GM21447 (cell line): ENCODE measurements around the gene LGALS12.
"Not testable (repeated sequence)": the region's sequence is repeated elsewhere in the genome, so short reads cannot be mapped to it uniquely, and the experiment has no call there.

Experiments
- ATAC-seq: cut with Tn5 transposase; IDR thresholded peaks from one replicate; pipeline ENCODE4 v1.9.1; 2021; ENCODE audit not compliant: unreplicated experiment

The LGALS12 gene

DNA sequence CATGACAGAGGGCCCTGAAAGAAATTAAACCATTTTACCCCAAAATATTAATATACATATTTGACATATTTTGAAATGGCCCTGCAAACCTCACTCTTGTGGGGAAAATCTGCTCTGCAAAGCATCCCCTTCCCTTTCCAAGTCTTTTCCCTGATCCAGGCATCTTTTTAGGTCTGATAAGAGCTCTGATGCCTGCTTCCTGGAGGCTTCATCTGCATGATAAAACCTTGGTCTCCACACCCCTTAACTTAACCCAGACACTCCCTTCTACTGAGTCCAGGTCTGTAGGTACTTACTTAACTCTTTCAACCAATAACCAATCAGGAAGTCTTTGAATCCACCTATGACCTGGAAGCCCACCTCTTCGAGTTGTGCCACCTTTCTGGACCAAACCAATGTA, 1.8 kb upstream of the LGALS12 start:
- no peak for ATAC-seq

DNA sequence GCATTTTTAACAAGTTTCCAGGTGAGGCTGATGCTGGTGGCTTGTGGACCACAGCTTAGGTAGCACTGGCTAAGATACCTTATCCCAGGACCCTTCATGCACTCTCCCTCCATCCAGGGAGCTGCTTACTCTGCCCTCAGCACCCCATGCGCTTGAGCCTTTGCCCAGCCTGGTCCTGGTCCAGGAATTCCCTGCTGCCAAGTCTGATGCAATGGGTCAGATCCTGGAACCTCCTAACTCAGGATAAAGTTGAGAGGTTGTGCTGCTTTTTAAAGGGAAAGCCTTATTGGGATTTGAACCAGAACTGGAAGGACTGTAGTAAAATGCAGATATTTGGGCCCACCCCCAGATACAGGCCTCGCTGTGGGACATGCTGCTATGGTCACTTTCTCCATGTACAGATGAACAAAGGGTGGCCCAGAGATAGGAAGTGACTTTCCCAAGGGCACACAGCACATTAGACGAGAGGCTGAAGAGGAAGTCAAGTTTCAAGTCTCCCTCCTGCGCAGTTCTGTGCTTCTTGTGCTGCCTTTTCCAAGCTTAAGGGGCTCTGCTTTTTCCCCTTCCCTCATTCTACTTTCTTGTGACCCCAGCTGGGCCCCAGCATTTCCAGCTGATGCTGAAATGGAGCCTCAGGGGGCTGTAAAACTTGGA, 824 bp upstream of the LGALS12 start:
- no peak for ATAC-seq

DNA sequence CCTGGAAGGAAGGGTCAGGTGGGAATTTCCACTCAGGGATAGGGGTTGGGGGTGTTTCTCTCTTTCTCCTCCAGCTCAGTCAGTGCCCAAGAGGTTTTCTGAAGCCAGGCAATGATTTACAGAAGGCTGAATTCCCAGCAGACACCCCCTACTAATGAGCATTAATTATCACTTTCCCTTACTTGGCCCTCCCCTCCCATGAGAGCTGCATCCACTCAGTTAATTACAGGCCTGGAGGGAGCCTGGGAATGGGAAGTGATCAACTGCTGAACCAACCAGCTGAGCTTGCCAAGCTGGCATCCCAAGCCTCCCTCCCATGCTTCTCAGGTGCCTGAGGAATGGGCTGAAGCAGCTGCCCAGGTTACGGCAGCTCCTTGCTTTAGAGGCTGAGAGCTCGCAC, 992 bp downstream of the LGALS12 start:
- ATAC-seq = no peak

DNA sequence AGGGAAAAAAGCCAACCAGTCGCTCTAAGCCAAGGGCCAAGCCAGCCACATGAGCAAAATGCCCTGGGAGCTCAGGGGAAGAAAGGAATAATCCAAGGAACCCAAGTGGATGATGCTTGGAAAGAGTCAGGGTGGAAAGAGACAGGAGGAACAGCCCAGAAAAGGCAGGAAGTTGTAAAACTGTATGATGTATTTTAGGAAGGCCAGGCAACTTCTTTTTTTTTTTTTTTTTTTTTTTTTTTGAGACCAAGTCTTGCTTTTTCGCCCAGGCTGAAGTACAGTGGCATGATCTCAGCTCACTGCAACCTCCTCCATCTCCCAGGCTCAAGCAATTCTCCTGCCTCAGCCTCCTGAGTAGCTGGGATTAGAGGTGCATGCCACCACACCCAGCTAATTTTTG, 1.6 kb downstream of the LGALS12 start:
- ATAC-seq = no peak

DNA sequence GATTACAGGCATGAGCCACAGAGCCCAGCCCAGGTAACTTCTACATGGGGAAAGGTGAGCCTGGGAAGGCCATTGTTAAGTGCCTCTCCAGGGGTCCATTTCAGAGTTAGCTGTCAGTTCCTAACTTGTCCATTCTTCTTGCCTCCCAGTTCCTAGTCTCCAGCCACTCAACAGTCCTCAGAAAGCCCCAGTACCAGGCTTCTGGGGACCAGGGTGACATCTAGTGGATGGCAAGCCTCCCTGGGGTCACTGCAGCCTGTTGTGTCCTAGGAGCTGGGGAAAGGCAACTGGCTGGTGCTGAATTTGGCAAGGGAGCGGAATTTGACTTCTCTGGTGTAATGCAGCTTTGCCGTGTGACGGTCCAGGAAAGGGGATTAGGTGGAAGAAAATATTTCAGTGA, 2.1 kb downstream of the LGALS12 start:
- no peak for ATAC-seq

DNA sequence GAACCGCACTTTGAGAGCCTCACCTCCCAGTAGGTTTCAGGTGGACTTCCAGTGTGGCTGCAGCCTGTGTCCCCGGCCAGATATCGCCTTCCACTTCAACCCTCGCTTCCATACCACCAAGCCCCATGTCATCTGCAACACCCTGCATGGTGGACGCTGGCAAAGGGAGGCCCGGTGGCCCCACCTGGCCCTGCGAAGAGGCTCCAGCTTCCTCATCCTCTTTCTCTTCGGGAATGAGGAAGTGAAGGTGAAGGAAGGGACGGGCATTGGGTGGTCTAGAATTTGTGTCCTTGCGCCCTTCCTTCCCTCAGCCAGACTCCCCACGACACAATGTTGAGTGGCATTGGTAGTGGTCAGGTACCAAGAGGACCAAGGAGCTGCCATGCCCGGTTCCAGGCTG, 2.9 kb downstream of the LGALS12 start:
- no peak for ATAC-seq

DNA sequence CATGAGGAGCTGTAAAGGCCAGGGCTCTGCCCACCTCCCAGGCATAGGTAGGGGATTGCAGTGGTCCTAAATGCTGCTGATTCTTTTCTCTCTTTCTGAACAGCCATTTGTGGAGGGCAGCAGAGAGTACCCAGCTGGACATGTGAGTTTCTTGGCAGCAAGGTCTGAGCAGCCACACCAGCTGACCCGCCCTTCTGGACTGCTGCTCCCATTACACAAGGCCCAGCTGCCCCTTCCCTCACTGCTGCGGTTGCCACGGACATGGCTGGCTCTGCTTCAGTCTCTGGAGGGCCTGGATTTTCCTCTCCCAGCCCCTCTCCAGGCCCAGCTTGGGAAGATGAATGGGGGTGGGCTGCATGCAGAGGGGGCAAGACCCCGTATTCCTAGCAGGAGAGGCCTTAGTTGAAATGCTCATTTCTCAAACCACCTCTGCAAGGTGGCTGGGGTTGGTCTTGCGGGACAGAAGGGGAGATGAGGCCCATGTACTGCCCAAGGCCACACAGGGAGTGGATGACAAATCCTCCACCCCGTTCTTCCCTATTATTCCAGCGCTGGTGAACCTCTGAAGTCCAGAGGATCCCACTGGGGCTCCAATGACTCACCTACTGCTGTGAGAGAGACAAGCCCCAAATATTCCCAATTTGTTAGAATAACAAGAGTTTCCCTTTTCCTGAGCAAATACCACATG, 4.6 kb downstream of the LGALS12 start:
- ATAC-seq = no peak

DNA sequence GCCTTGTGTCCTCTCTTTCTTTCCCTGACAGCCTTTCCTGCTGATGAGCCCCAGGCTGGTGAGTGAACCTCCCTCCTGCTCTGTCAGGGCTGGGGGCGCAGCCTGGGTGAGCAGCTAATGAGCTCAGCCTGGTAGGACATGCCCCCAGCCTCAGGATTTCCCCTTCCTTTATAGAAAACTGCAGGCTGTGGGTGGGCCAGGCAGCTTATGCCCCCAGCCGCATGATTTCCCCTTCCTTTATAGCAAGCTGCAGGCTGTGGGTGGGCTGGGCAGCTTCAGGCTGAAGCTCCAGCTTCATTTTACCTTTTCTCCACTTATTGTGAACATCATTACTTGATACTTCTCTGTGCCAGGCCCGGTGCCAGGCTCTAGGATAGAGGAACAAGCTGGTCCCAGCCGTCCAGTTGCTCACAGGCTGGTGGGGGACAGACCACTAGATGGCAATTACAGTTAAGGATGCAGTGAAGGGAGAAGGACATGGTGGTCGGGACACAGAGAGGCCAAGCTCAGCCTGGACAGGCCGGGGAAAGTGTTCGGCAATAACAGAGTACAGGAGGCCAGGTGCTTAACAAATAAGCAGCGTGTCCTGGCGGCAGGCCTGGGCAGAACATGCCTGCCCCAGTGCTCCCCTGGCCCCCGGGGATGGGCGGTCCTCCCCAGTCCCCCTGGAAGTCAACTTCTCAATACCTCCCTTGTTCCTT, 5.3 kb downstream of the LGALS12 start:
- no peak for ATAC-seq

DNA sequence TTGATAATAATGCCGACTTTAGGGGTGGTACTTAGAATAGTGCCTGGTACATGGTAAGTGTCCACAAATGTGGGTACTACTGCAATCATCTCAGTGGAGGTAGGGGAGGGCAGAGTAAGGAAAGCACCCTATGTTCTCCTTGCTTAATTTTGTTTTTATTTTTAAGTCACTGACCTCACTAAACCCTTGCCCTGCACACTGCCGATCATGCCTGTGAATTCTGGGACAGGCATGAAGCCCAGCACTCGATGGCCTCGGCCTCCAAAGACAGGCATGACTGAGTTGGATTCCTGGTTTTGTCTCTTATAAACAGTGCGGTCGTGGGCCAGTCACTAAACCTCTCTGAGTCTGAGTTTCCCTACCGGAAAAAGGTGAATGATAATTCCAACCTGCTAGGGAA, 6.9 kb downstream of the LGALS12 start:
- no peak for ATAC-seq

DNA sequence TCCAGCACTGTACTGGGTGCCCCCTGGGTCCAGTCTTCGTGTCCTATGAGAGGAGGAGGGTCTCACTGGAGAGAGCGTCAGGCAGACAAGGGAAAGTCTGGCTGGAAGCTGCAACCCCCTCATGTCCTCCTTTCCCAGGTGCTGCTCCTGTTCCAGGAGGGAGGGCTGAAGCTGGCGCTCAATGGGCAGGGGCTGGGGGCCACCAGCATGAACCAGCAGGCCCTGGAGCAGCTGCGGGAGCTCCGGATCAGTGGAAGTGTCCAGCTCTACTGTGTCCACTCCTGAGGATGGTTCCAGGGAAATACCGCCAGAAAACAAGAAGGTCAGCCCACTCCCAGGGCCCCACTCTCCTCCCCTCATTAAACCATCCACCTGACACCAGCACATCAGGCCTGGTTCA, 10.2 kb downstream of the LGALS12 start:
- ATAC-seq = no peak

DNA sequence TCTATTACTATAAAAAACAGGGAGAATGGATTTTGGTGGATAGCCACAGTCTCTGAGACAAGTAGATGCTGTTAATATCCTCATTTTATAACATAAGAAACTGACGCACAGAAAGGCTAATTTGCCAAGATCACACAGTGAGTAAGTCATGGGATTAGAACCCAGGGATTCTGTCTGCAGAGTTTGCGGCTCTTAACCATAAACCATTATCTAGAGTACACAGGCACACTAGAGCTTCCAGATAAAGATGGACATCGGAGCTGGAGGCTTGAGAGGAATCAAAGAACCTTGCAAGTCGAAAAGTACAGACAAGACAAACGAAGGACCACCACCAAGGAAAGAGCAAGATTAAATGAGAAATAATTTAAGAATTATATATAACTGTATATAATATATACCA, 11.3 kb downstream of the LGALS12 start:
- ATAC-seq = no peak

DNA sequence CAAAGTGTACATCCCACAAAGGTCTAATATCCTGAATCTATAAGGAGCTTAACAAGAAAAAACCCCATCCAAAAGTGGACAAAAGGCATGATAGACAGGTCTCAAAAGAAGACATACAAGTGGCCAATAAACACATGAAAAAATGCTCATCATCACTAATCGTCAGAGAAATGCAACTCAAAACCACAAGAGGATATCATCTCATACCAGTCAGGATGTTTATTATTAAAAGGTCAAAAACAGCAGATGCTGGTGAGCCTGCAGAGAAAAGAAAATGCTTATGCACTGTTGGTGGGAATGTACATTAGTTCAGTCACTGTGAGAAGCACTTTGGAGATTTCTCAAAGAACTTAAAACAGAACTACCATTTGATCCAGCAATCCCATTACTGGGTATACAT, 12.7 kb downstream of the LGALS12 start:
- ATAC-seq = no peak

DNA sequence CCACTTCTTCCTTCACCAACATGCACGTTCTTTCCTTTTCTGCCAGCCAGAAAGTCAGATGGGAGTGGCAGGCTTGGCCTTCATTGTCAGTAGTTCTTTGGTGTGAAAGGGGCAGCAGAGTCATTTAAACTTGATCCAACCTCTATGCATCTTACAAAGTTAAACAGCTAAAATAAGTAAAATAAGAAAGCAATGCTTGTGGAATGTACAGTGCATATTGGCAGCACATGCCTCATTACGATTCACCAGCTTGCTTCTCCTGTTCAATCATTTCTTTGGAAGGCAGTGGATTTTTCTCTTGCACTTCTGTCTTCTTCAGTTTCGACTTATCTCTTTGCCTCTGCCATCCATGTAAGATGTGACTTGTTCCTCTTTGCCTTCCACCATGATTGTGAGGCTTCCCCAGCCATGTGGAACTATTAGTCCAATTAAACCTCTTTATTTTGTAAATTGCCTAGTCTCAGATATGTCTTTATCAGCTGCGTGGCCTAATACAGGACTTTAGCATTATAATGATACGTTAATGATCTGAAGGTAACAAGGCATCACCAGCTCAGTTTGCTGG, 14.8 kb downstream of the LGALS12 start:
- no peak for ATAC-seq

DNA sequence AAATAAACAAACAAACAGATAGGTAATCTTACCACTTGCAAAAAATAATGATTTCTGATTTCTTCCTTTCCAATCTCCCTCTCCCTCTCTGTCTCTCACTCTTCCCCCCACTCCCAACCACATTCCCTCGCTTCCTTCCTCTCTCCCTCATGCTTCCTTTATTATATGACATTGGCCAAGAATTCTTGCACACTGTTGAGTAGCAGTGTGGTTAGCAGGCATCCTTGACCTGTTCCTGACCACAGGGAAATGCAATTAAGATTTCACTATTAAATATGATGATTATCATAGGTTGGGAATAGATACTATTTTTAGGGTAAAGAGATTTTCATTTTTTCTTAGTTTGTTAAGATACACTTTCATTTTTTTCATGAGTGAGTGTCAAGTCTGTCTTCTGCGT, 16.0 kb downstream of the LGALS12 start:
- no peak for ATAC-seq

DNA sequence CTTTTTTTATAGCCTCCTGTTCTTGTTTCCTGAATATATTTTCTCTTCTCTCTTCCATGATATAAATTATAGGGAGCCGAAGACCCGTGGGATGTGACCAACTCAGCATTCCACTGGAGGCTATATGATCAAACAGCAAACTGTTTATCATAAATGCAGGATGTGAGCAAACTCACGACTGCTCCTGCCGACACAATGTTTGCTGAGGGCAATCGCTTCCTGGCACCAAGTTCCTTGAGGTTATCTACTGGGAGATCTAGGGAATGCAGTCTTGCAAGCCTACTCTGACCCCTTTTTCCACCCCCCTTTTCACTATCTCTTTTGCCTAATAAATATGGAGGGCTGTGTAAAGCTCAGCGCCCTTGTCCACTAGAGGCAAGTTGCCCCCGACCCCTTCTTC, 17.3 kb downstream of the LGALS12 start:
- ATAC-seq = no peak

DNA sequence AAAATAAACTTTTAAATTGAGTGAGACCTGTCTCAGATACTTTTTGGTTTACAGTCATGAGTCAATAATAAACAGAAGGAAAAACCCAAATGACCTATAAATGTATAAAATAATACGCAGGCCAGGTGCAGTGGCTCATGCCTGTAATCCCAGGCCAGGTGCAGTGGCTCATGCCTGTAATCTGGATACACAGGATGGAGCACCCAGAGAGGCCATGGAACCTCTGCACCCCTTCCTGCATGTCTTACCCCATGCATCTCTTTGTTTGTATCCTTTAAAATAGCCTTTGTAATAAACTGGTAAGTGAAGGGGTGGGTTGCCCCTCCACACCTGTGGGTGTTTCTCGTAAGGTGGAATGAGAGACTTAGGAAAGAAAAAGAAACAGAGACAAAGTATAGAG, 21.8 kb downstream of the LGALS12 start:
- no peak for ATAC-seq

DNA sequence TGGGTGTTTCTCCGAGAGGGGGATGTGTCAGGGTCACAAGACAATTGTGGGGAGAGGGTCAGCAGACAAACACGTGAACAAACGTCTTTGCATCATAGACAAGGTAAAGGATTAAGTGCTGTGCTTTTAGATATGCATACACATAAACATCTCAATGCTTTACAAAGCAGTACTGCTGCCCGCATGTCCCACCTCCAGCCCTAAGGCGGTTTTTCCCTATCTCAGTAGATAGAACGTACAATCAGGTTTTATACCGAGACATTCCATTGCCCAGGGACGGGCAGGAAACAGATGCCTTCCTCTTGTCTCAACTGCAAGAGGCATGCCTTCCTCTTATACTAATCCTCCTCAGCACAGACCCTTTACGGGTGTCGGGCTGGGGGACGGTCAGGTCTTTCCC, 22.3 kb downstream of the LGALS12 start:
- not testable (repeated sequence) for ATAC-seq

DNA sequence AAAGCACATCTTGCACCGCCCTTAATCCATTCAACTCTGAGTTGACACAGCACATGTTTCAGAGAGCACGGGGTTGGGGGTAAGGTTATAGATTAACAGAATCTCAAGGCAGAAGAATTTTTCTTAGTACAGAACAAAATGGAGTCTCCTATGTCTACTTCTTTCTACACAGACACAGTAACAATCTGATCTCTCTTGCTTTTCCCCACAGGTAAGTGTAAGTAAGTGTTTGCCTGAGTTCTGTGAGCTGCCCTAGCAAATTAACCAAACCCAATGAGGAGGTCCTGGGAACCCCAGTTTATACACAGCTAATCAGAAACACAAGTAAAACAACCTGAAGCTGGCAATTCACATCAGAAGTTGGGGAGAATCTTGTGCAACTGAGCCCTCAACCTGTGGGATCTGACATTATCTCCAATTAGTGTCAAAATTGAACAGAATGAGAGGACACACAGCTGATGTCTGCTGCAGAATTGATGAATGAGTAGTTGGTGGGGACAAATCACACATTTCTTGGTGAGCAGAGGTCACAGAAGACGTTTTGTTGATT, 22.9 kb downstream of the LGALS12 start:
- ATAC-seq = not testable (repeated sequence)

DNA sequence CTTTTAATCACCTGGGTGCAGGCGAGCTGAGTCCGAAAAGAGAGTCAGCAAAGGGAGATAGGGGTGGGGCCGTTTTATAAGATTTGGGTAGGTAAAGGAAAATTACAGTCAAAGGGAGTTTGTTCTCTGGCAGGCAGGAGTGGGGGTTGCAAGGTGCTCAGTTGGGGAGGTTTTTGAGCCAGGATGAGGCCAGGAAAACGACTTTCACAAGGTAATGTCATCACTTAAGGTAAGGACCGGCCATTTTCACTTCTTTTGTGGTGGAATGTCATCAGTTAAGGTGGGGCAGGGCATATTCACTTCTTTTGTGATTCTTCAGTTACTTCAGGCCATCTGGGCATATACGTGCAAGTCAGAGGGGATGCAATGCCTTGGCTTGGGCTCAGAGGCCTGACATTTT, 23.5 kb downstream of the LGALS12 start:
- not testable (repeated sequence) for ATAC-seq

DNA sequence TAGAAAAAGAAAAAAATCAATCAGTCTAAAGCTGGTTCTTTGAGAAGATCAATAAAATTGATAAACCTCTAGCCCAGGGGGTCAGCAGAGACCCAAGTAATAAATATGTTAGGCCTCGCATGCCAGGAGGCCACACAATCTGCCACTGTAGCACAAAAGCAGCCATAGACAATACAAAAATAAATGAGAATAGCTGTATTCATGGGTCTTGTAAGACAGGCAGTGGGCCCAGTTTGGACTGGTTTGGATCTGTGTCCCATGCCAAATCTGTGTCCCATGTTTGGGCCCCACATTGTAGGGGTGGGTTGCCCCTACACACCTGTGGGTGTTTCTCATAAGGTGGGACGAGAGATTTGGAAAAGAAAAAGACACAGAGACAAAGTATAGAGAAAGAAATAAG, 24.1 kb downstream of the LGALS12 start:
- ATAC-seq = no peak

DNA sequence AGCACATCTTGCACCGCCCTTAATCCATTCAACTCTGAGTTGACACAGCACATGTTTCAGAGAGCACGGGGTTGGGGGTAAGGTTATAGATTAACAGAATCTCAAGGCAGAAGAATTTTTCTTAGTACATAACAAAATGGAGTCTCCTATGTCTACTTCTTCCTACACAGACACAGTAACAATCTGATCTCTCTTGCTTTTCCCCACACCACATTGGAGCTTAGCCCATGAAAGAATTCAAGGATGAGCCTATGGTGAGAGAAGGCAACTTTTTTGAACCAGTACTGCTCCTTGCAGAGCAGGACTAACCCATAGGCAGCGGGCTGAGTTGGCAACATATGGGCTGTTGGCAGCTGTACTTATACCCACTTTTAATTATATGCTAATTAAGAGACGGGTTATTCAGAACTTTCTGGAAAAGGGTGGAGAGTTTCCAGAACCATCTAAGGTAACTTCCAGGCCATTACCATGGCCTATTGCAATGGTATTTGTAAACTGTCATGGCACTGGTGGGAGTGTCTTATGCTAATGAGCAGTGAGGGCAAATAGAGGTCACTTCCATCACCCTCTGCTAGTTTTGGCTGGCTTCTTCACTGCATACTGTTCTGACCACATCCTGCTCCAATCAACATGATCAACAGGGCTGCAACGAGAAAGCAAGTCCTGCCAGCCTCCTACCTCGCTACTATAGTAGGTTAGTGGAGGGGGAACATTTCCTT, 25.3 kb downstream of the LGALS12 start:
- ATAC-seq = peak; percentile 85
